ENCODE results near the gene BRIP1. TPM values are rescaled to one million over a fixed set of nuclear protein-coding genes. Genes with fewer than 3 reads are reported as not detected.

Gene BRIP1
- total RNA-seq, 1 experiment from 2014 or later, result 4.7 TPM

GRCh38 chr17:61803216-61803615 is 60.1 kb downstream of the BRIP1 start:
- peaks cover 9% of the 10 kb centered on the region for H3K4me1 Mint-ChIP-seq (ENCODE audit: insufficient read depth, unreplicated experiment)
- POLR2A ChIA-PET, result no interaction called here
- CTCF ChIA-PET, result interaction anchor here (0.5 to 0.7 kb wide), 2 partner anchors 155 to 252 kb away, joined by 3 to 4 read pairs; no protein-coding TSS in a partner anchor
- BruUV-seq (replicated peaks), result no TSS peak
- no peak for TF ChIP-seq CTCF (IDR thresholded peaks at IDR 0.05; ENCODE audit: unreplicated experiment)
- H3K27ac Mint-ChIP-seq (ENCODE audit: low read depth, unreplicated experiment), result no peak overlapping the region
- DNase-seq (ENCODE audit: unreplicated experiment), result no peak
- no peaks in the 10 kb centered on the region for H3K9me3 Mint-ChIP-seq (ENCODE audit: unreplicated experiment)
- intact Hi-C loops (cut with micrococcal nuclease), result no loop called here
- H3K36me3 Mint-ChIP-seq (ENCODE audit: insufficient read depth, unreplicated experiment), result peaks cover under 1% of the 10 kb centered on the region
- no peaks in the 10 kb centered on the region for H3K27me3 Mint-ChIP-seq (ENCODE audit: insufficient read depth, unreplicated experiment)
- H3K4me3 Mint-ChIP-seq (ENCODE audit: unreplicated experiment), result no peak overlapping the region

GRCh38 chr17:61799812-61800484 is 63.4 kb downstream of the BRIP1 start:
- intact Hi-C loops (cut with micrococcal nuclease), result no loop called here
- CTCF ChIA-PET, result interaction anchor here (0.6 kb wide), 1 partner anchor 37 kb away, joined by 6 read pairs; no protein-coding TSS in a partner anchor
- peaks cover 12% of the 10 kb centered on the region for H3K36me3 Mint-ChIP-seq (ENCODE audit: insufficient read depth, unreplicated experiment)
- no peak for TF ChIP-seq CTCF (IDR thresholded peaks at IDR 0.05; ENCODE audit: unreplicated experiment)
- no peak for DNase-seq (ENCODE audit: unreplicated experiment)
- H3K4me3 Mint-ChIP-seq (ENCODE audit: unreplicated experiment), result no peak overlapping the region
- no peaks in the 10 kb centered on the region for H3K27me3 Mint-ChIP-seq (ENCODE audit: insufficient read depth, unreplicated experiment)
- POLR2A ChIA-PET, result no interaction called here
- H3K27ac Mint-ChIP-seq (ENCODE audit: low read depth, unreplicated experiment), result no peak overlapping the region
- no TSS peak for BruUV-seq (replicated peaks)
- no peaks in the 10 kb centered on the region for H3K9me3 Mint-ChIP-seq (ENCODE audit: unreplicated experiment)
- no peaks in the 10 kb centered on the region for H3K4me1 Mint-ChIP-seq (ENCODE audit: insufficient read depth, unreplicated experiment)

- no TSS peak for BruUV-seq (replicated peaks)
- peaks cover 12% of the 10 kb centered on the region for H3K36me3 Mint-ChIP-seq (ENCODE audit: insufficient read depth, unreplicated experiment)
These were observed 66.0 kb downstream of the BRIP1 start for GRCh38 chr17:61797283-61797682.

GRCh38 chr17:61795546-61795945 is 67.8 kb downstream of the BRIP1 start:
- intact Hi-C loops (cut with micrococcal nuclease), result no loop called here
- ChIA-PET CTCF (no interaction called here), POLR2A (no interaction called here)
- H3K4me3 Mint-ChIP-seq (ENCODE audit: unreplicated experiment), result no peak overlapping the region
- BruUV-seq (replicated peaks), result no TSS peak
- no peak overlapping the region for H3K27ac Mint-ChIP-seq (ENCODE audit: low read depth, unreplicated experiment)
- H3K4me1 Mint-ChIP-seq (ENCODE audit: insufficient read depth, unreplicated experiment), result no peaks in the 10 kb centered on the region
- H3K36me3 Mint-ChIP-seq (ENCODE audit: insufficient read depth, unreplicated experiment), result peaks cover 19% of the 10 kb centered on the region
- no peaks in the 10 kb centered on the region for H3K27me3 Mint-ChIP-seq (ENCODE audit: insufficient read depth, unreplicated experiment)
- DNase-seq (ENCODE audit: unreplicated experiment), result no peak
- no peaks in the 10 kb centered on the region for H3K9me3 Mint-ChIP-seq (ENCODE audit: unreplicated experiment)
- no peak for TF ChIP-seq CTCF (IDR thresholded peaks at IDR 0.05; ENCODE audit: unreplicated experiment)

More at GRCh38 chr17:61797283-61797682, 66.0 kb downstream of the BRIP1 start:
- intact Hi-C loops (cut with micrococcal nuclease), result no loop called here
- H3K4me1 Mint-ChIP-seq (ENCODE audit: insufficient read depth, unreplicated experiment), result no peaks in the 10 kb centered on the region
- no peak overlapping the region for H3K27ac Mint-ChIP-seq (ENCODE audit: low read depth, unreplicated experiment)
- DNase-seq (ENCODE audit: unreplicated experiment), result no peak
- POLR2A ChIA-PET, result interaction anchor here (0.6 kb wide), 1 partner anchor 166 kb away, joined by 3 read pairs; no protein-coding TSS in a partner anchor
- CTCF ChIA-PET, result no interaction called here
- no peak overlapping the region for H3K4me3 Mint-ChIP-seq (ENCODE audit: unreplicated experiment)
- H3K9me3 Mint-ChIP-seq (ENCODE audit: unreplicated experiment), result no peaks in the 10 kb centered on the region
- H3K27me3 Mint-ChIP-seq (ENCODE audit: insufficient read depth, unreplicated experiment), result no peaks in the 10 kb centered on the region
- no peak for TF ChIP-seq CTCF (IDR thresholded peaks at IDR 0.05; ENCODE audit: unreplicated experiment)
